ENCODE measurements around the gene DLEU7. TPM values are rescaled to one million over a fixed set of nuclear protein-coding genes. Genes with fewer than 3 reads are reported as not detected.

The DLEU7 gene
- total and polyA plus RNA-seq, 2 of the 8 experiments (the other 6 are each of a cell fraction or from before 2014, with no cell fraction given) = 4.9 to 5.2 TPM

DNA sequence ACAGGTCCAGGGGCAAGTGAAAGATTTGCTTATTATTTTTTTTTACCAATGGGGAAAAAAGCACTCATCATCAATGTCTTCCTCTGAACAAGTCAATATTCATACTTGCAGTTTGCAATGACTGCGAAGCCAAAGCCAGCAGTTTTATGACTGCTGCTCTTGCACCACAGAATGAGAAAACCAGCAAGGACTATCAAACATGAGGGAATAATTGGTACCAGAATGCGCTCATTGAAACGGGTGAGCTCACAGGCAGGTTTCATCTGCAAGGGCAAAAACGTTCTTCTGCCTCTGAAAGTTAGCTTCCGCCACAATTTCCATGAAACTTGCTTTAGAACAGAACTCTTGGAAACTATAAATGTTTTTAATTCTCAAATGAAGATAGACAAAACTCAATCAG, 5.5 kb downstream of the DLEU7 start:
- no peak overlapping the region for H3K4ac ChIP-seq (replicated peaks; ENCODE audit: insufficient read length, low read depth, low read length)
- no peak overlapping the region for H3K23ac ChIP-seq (ENCODE audit: insufficient read length)
- POLR2A ChIA-PET (ENCODE audit: partially characterized antibody) = interaction anchor here (0.9 to 1.2 kb wide), 2 partner anchors 9 to 15 kb away, joined by 3 read pairs; no protein-coding TSS in a partner anchor
- no peak overlapping the region for H3K4me2 ChIP-seq (ENCODE audit: insufficient read depth in 1 of 2, low read depth in 2 of 2, low read length in 2 of 2)
- no peak overlapping the region for H2AK5ac ChIP-seq (ENCODE audit: low read depth, low read length)
- H3K36me3 ChIP-seq (ENCODE audit: control insufficient read depth in 2 of 4, insufficient read depth in 4 of 4, low read length in 3 of 4) = peaks cover 0 to 5% (median 0%) of the 10 kb centered on the region in 4 experiments; a peak in 2 of 8 replicates
- CTCF ChIA-PET (ENCODE audit: partially characterized antibody) = interaction anchor here (0.6 to 0.8 kb wide), 2 partner anchors 87 to 861 kb away, joined by 3 read pairs; no protein-coding TSS in a partner anchor
- no peaks in the 10 kb centered on the region for H4K20me1 ChIP-seq (replicated peaks in 1 of 2; ENCODE audit: control insufficient read depth in 1 of 2, insufficient read depth in 2 of 2, low read length in 2 of 2)
- no peak overlapping the region for H2BK12ac ChIP-seq (ENCODE audit: low read depth, low read length)
- no peak overlapping the region for H3K18ac ChIP-seq (ENCODE audit: extremely low read depth, low read length)
- no peak overlapping the region for H2BK15ac ChIP-seq (ENCODE audit: low read length)
- WGBS, 2 experiments (ENCODE audit: extremely low coverage in 1 of 2, insufficient coverage in 1 of 2, insufficient read length in 1 of 2, insufficient replicate concordance in 2 of 2, low coverage in 1 of 2, low lambda C conversion rate in 2 of 2, missing lambda C conversion rate in 1 of 2) = 92% methylated on average over 5 of the region's 5 CpGs; no CpG with 5 or more reads in 1 of the 2 experiments
- H4K91ac ChIP-seq (replicated peaks; ENCODE audit: insufficient read length, low read length) = no peak overlapping the region
- H3K23me2 ChIP-seq (ENCODE audit: low read depth, low read length) = peaks cover 4% of the 10 kb centered on the region; the same call in 1 of the 2 replicates
- peaks cover 0 to 9% (median 4%) of the 10 kb centered on the region in 4 experiments; a peak in 4 of 7 replicates for H3K27me3 ChIP-seq (replicated peaks in 1 of 4; ENCODE audit: control insufficient read depth in 3 of 4, extremely low read depth in 1 of 4, insufficient read depth in 3 of 4, low read length in 3 of 4)
- peaks cover 2 to 8% (median 4%) of the 10 kb centered on the region in 4 experiments; a peak in 6 of 7 replicates for H3K4me1 ChIP-seq (replicated peaks in 1 of 4; ENCODE audit: control insufficient read depth in 3 of 4, insufficient read depth in 4 of 4, low read length in 3 of 4)
- no peak overlapping the region for H3K56ac ChIP-seq (replicated peaks; ENCODE audit: insufficient read length, low read depth, low read length)
- no peak overlapping the region for H2BK5ac ChIP-seq (ENCODE audit: low read depth, low read length)
- no peak overlapping the region for H4K8ac ChIP-seq (ENCODE audit: extremely low read depth, insufficient read depth, low read length)
- H3K14ac ChIP-seq (ENCODE audit: insufficient read length) = no peak overlapping the region
- TF ChIP-seq JUN (IDR thresholded peaks at IDR 0.05; ENCODE audit: low read depth, low read length) = no peak
- TF ChIP-seq KDM4A (IDR thresholded peaks at IDR 0.05; ENCODE audit: low read depth, low read length, severe bottlenecking) = no peak
- no peak for TF ChIP-seq CHD1 (IDR thresholded peaks at IDR 0.05; ENCODE audit: low read depth, low read length)
- no peak overlapping the region for H2BK20ac ChIP-seq (ENCODE audit: low read length)
- no peak overlapping the region for H3K4me3 ChIP-seq (ENCODE audit: extremely low read depth in 1 of 4, insufficient read depth in 2 of 4, low read depth in 3 of 4, low read length in 4 of 4)
- H2AFZ ChIP-seq (ENCODE audit: low read length) = no peak overlapping the region
- H3K9me3 ChIP-seq (ENCODE audit: insufficient read depth in 2 of 2, low read depth in 1 of 2, low read length in 1 of 2) = no peaks in the 10 kb centered on the region
- H3K9ac ChIP-seq (replicated peaks in 1 of 4; ENCODE audit: extremely low read depth in 1 of 4, low read depth in 3 of 4, low read length in 3 of 4) = no peak overlapping the region
- H3K79me1 ChIP-seq (ENCODE audit: low read depth, low read length) = peaks cover 3% of the 10 kb centered on the region; the same call in 1 of the 2 replicates
- H4K5ac ChIP-seq (ENCODE audit: insufficient read length, low read depth, low read length) = no peak overlapping the region
- H2BK120ac ChIP-seq (replicated peaks; ENCODE audit: low read depth, low read length) = no peak overlapping the region
- no peak for FAIRE-seq
- DNase-seq (ENCODE audit: low read depth in 1 of 2, low spot score in 2 of 2) = no peak
- H3K27ac ChIP-seq (ENCODE audit: low read depth, low read length) = no peak overlapping the region
- no peaks in the 10 kb centered on the region; a peak in 1 of 4 replicates for H3K79me2 ChIP-seq (ENCODE audit: control insufficient read depth in 1 of 2, insufficient read depth in 2 of 2, low read length in 2 of 2)

Data from H1 (cell line).